Sigmoid colon (tissue), 4 donors: ENCODE measurements around the gene TRIM23.

Experiments used
- EP300 ChIP-seq, 4 donors: sonication (generic); formaldehyde crosslinking; IDR thresholded peaks; one replicate each; pipeline ENCODE4 v1.6.1; 2017; ENCODE audit warnings: antibody characterized with exemption in 4 of 4
- POLR2A ChIP-seq, 2 donors: fragments of 450-650 bp; IDR thresholded peaks; one replicate each; pipeline ENCODE4 v1.6.1; 2016; ENCODE audit warnings: antibody characterized with exemption in 2 of 2, mild to moderate bottlenecking in 2 of 2, moderate library complexity in 2 of 2

GRCh38 chr5:65555287-65555686 is 68.8 kb downstream of the TRIM23 start:
- TF ChIP-seq POLR2A (IDR thresholded peaks at IDR 0.05) = no peak
- TF ChIP-seq EP300 (IDR thresholded peaks at IDR 0.05) = no peak
